CD14-positive monocyte (primary cell): ENCODE results near the gene LACRT. TPM values are rescaled to one million over a fixed set of nuclear protein-coding genes. Genes with fewer than 3 reads are reported as not detected.

ENCODE experiments used
- DNase-seq, 3 donors: peaks; one replicate each; pipeline ENCODE4 v3.0.0-alpha.2; 2011 to 2022
- H2AFZ ChIP-seq: 2 replicates; pipeline ENCODE4 v1.6.0; 2012; ENCODE audit warnings: mild to moderate bottlenecking, low read depth, low read length, inconsistent platforms; ENCODE audit not compliant: insufficient read depth, poor library complexity, severe bottlenecking
- H3K27ac ChIP-seq, 2 donors: 1 replicate in 1 of 2; 2 replicates in 1 of 2; pipeline ENCODE4 v1.5.1; 2012 to 2013; ENCODE audit warnings: low read length in 2 of 2, control low read depth in 1 of 2, inconsistent platforms in 1 of 2, low read depth in 1 of 2, mild to moderate bottlenecking in 1 of 2
- H3K27me3 ChIP-seq, 2 donors: one replicate each; pipeline versions ENCODE4 v1.6.0 to v1.6.1; 2011 to 2013; ENCODE audit warnings: low read length in 2 of 2; ENCODE audit not compliant: control insufficient read depth in 2 of 2, insufficient read depth in 2 of 2
- H3K36me3 ChIP-seq, 2 donors: replicated peaks in 1 of 2; 1 replicate in 1 of 2; 2 replicates in 1 of 2; pipeline versions ENCODE4 v1.5.1 to v1.6.1; 2012 to 2013; ENCODE audit warnings: low read length in 2 of 2, control low read depth in 1 of 2, inconsistent platforms in 1 of 2, mild to moderate bottlenecking in 1 of 2; ENCODE audit not compliant: insufficient read depth in 2 of 2, control insufficient read depth in 1 of 2
- H3K4me1 ChIP-seq, 2 donors: 1 replicate in 1 of 2; 2 replicates in 1 of 2; pipeline versions ENCODE4 v1.5.1 to v1.6.1; 2012 to 2013; ENCODE audit warnings: low read length in 2 of 2, control low read depth in 1 of 2, inconsistent platforms in 1 of 2, mild to moderate bottlenecking in 1 of 2, moderate library complexity in 1 of 2; ENCODE audit not compliant: insufficient read depth in 2 of 2, control insufficient read depth in 1 of 2
- H3K4me2 ChIP-seq: replicated peaks from 2 replicates; pipeline ENCODE3; 2012; ENCODE audit warnings: low read length, moderate library complexity, mild to moderate bottlenecking; ENCODE audit not compliant: poor library complexity, severe bottlenecking; ENCODE audit errors: extremely low read depth
- H3K4me3 ChIP-seq, 3 experiments: fragments of 200-600 bp in 1 of 3; sonication (generic) in 1 of 3; replicated peaks in 1 of 3; 1 replicate in 2 of 3; 2 replicates in 1 of 3; pipeline ENCODE4 v1.5.1; 2011 to 2013; ENCODE audit warnings: low read length in 3 of 3, mild to moderate bottlenecking in 3 of 3, control low read depth in 2 of 3, low read depth in 2 of 3, inconsistent platforms in 1 of 3, moderate library complexity in 1 of 3
- H3K79me2 ChIP-seq: 2 replicates; pipeline ENCODE4 v1.6.0; 2012; ENCODE audit warnings: mild to moderate bottlenecking, control low read depth, inconsistent platforms, low read length, moderate library complexity; ENCODE audit not compliant: insufficient read depth
- H3K9ac ChIP-seq: 2 replicates; pipeline ENCODE4 v1.6.0; 2017; ENCODE audit warnings: low read length, mild to moderate bottlenecking; ENCODE audit not compliant: insufficient read depth, poor library complexity, severe bottlenecking
- H3K9me3 ChIP-seq, 2 donors: replicated peaks in 1 of 2; 1 replicate in 1 of 2; 2 replicates in 1 of 2; pipeline versions ENCODE4 v1.5.1 to v1.6.1; 2012 to 2013; ENCODE audit warnings: low read length in 2 of 2, control low read depth in 1 of 2; ENCODE audit not compliant: control insufficient read depth in 1 of 2, insufficient read depth in 1 of 2
- H4K20me1 ChIP-seq: 2 replicates; pipeline ENCODE4 v1.6.0; 2012; ENCODE audit warnings: mild to moderate bottlenecking, low read length, control low read depth, moderate library complexity; ENCODE audit not compliant: insufficient read depth
- H3K27ac Mint-ChIP-seq, 7 donors: one replicate each; pipeline ENCODE4 v1.8.0; 2020; ENCODE audit warnings: mild to moderate bottlenecking in 7 of 7, mixed read lengths in 7 of 7, moderate library complexity in 6 of 7, inconsistent platforms in 2 of 7
- H3K27me3 Mint-ChIP-seq, 3 donors: one replicate each; pipeline ENCODE4 v1.8.0; 2021 to 2022; ENCODE audit warnings: low read depth in 3 of 3, mild to moderate bottlenecking in 3 of 3, mixed read lengths in 3 of 3, moderate library complexity in 3 of 3, inconsistent platforms in 1 of 3
- H3K36me3 Mint-ChIP-seq, 2 donors: one replicate each; pipeline ENCODE4 v1.8.0; 2020; ENCODE audit warnings: mixed read lengths in 2 of 2, inconsistent platforms in 1 of 2, mild to moderate bottlenecking in 1 of 2
- H3K4me1 Mint-ChIP-seq: one replicate; pipeline ENCODE4 v1.8.0; 2020; ENCODE audit warnings: mild to moderate bottlenecking, mixed read lengths
- H3K4me3 Mint-ChIP-seq, 2 donors: one replicate each; pipeline ENCODE4 v1.8.0; 2020; ENCODE audit warnings: mild to moderate bottlenecking in 2 of 2, mixed read lengths in 2 of 2, moderate library complexity in 1 of 2
- H3K9me3 Mint-ChIP-seq, 7 donors: one replicate each; pipeline ENCODE4 v1.8.0; 2020 to 2022; ENCODE audit warnings: mixed read lengths in 7 of 7, mild to moderate bottlenecking in 6 of 7, moderate library complexity in 6 of 7, inconsistent platforms in 2 of 7
- WGBS: methylation state at CpG from one replicate; pipeline ENCODE4 v1.1.5; 2013; ENCODE audit warnings: missing lambda C conversion rate; ENCODE audit not compliant: insufficient coverage; 5-methylcytosine and 5-hydroxymethylcytosine counted together
- intact Hi-C, 2 donors: fragments of 100-400 bp; cut with micrococcal nuclease; formaldehyde crosslinking; loops; one replicate each; pipeline versions ENCODE4 v1.15.0 to v1.15.1; 2023
- polyA plus RNA-seq, 3 donors: library from polyadenylated mRNA; depleted of rRNA in 1 of 3; unstranded in 2 of 3; stranded (reverse) in 1 of 3; fragments of 300-500 nt in 2 of 3; fragments of >200 nt in 1 of 3; fragmentation: Illumina TruSeq in 2 of 3; gene quantifications; 1 replicate in 2 of 3; 2 replicates in 1 of 3; pipeline ENCODE4 v1.2.3, GENCODE V29; 2012 to 2021
- TF ChIP-seq, protein P1 (sequence below): fragments of 200-600 bp; IDR thresholded peaks from one replicate; pipeline ENCODE4 v1.8.0; 2022; ENCODE audit warnings: antibody characterized with exemption, mild to moderate bottlenecking

The LACRT gene
- polyA plus RNA-seq, 3 donors = not detected

DNA sequence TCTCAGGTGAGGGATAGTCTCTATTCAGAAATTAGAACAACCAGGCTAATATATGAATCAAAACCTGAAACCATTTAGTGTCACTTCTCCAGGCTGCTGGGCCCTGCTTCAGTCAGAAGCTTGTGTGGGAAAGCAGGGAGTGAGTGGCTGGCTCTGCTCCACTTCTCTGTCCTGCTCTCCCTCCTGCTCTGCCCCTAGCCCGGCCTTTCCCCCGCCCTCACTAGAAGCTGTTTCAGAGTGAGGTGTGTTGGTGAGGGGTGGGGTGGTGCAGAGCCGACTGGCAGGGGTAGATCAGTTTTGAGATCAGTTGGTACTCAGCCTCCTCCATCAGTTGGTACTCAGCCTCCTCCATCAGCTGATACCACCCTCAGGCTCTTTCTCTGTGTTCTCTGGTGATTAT is 39.2 kb downstream of the LACRT start:
- H3K36me3 ChIP-seq = no peaks in the 10 kb centered on the region
- no peaks in the 10 kb centered on the region for H3K9me3 Mint-ChIP-seq
- H3K4me3 ChIP-seq = no peak overlapping the region
- no peak overlapping the region for H2AFZ ChIP-seq
- peaks cover 14 to 22% (median 19%) of the 10 kb centered on the region in 3 donors for H3K27me3 Mint-ChIP-seq
- H3K4me1 ChIP-seq = no peaks in the 10 kb centered on the region
- no peaks in the 10 kb centered on the region for H3K79me2 ChIP-seq
- no peaks in the 10 kb centered on the region for H3K9me3 ChIP-seq
- intact Hi-C loops = no loop called here
- H3K9ac ChIP-seq = no peak overlapping the region
- no peak for DNase-seq
- no peaks in the 10 kb centered on the region for H3K36me3 Mint-ChIP-seq
- H3K4me2 ChIP-seq = no peak overlapping the region
- TF ChIP-seq, protein P1, sequence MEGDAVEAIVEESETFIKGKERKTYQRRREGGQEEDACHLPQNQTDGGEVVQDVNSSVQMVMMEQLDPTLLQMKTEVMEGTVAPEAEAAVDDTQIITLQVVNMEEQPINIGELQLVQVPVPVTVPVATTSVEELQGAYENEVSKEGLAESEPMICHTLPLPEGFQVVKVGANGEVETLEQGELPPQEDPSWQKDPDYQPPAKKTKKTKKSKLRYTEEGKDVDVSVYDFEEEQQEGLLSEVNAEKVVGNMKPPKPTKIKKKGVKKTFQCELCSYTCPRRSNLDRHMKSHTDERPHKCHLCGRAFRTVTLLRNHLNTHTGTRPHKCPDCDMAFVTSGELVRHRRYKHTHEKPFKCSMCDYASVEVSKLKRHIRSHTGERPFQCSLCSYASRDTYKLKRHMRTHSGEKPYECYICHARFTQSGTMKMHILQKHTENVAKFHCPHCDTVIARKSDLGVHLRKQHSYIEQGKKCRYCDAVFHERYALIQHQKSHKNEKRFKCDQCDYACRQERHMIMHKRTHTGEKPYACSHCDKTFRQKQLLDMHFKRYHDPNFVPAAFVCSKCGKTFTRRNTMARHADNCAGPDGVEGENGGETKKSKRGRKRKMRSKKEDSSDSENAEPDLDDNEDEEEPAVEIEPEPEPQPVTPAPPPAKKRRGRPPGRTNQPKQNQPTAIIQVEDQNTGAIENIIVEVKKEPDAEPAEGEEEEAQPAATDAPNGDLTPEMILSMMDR = no peak
- WGBS = no CpG with 5 or more reads among the region's 3 CpGs
- no peak overlapping the region for H3K4me3 Mint-ChIP-seq
- H3K27ac Mint-ChIP-seq = no peak overlapping the region
- H3K27ac ChIP-seq = no peak overlapping the region
- H3K27me3 ChIP-seq = peaks cover 0 to 6% of the 10 kb centered on the region in 2 donors
- no peaks in the 10 kb centered on the region for H4K20me1 ChIP-seq
- H3K4me1 Mint-ChIP-seq = peaks cover 2% of the 10 kb centered on the region

DNA sequence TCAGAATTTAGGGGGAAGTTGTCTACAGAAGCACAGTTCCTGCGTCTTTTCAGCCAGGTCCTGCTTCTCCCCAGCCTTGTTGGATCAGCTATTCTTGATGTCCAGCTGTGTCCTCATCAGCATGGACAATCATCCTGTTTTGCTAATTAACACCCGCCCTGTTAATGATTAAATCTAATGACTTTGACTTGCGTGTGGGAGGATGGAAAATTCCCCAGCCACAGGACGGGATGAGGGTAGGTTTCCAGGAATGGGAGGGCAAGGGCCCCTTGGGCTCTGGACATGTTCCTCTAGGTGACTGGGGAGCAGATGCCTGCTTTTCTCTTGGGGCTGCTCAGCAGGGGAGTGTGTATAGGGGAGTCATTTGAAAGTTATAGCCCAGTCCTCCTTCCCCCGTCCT is 41.0 kb downstream of the LACRT start:
- Histone ChIP-seq H3K79me2 (no peaks in the 10 kb centered on the region), H3K36me3 (no peaks in the 10 kb centered on the region), H4K20me1 (no peaks in the 10 kb centered on the region), H3K27me3 (peaks cover 11 to 23% of the 10 kb centered on the region in 2 donors), H3K27ac (no peak overlapping the region), H3K4me2 (no peak overlapping the region), H3K4me1 (no peaks in the 10 kb centered on the region), H3K9me3 (no peaks in the 10 kb centered on the region), H2AFZ (no peak overlapping the region), H3K4me3 (no peak overlapping the region), H3K9ac (no peak overlapping the region)
- intact Hi-C loops = no loop called here
- WGBS = 90% methylated on average over 4 of the region's 5 CpGs
- Mint-ChIP-seq H3K4me1 (peaks cover 8% of the 10 kb centered on the region), H3K27ac (no peak overlapping the region), H3K9me3 (peaks cover 0 to 7% (median 0%) of the 10 kb centered on the region in 7 donors), H3K4me3 (no peak overlapping the region), H3K27me3 (peaks cover 30 to 35% (median 31%) of the 10 kb centered on the region in 3 donors), H3K36me3 (peaks cover 6 to 7% of the 10 kb centered on the region in 2 donors)
- DNase-seq = no peak
- TF ChIP-seq, protein P1 = no peak
